HG02970 (cell line): Measurements from ENCODE around the gene IFNAR1.
"Not testable (repeated sequence)": the region's sequence is repeated elsewhere in the genome, so short reads cannot be mapped to it uniquely, and the experiment has no call there.

Experiments
- ATAC-seq: cut with Tn5 transposase; IDR thresholded peaks from one replicate; pipeline ENCODE4 v1.9.1; 2021; ENCODE audit warnings: mild to moderate bottlenecking, moderate library complexity, moderate number of reproducible peaks; ENCODE audit not compliant: unreplicated experiment, low FRiP score

The IFNAR1 gene

DNA sequence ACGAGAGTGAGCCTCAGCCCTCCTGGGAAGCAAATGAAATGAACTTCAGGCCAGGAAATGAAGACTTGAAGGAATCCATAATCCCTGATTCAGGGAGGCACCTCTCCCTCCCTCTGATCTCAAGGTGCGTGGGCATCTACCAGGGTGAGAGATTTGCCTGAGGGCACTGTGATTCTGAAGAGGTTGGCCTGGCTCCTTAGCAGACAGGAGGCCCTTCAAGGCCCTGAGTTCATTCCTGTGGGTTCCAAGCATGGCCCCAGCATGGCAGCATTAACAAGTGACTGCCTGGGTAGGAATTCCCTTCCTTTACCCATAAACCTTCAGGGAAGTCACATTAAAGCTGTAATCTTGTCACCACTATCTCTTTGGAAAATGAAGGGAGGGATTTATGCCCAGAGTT is 48.7 kb downstream of the IFNAR1 start:
- ATAC-seq: no peak

DNA sequence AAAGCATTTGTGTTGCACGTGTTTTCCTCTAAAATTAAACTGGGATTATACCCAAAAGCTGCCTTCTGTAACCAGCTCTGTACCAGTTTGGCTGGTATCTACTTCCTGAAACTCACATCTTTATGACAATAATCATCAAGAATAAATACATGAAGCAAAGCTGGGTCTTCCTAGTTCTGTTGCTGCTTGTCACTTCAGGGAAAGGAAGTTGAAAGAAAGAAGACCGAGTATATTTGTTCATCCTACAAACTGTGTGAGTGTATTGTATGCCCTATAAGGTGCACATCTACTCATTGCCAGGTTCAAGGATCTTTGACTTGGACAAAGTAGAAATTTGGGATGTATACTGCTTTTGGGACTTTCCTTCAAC is 49.3 kb downstream of the IFNAR1 start:
- ATAC-seq: no peak

DNA sequence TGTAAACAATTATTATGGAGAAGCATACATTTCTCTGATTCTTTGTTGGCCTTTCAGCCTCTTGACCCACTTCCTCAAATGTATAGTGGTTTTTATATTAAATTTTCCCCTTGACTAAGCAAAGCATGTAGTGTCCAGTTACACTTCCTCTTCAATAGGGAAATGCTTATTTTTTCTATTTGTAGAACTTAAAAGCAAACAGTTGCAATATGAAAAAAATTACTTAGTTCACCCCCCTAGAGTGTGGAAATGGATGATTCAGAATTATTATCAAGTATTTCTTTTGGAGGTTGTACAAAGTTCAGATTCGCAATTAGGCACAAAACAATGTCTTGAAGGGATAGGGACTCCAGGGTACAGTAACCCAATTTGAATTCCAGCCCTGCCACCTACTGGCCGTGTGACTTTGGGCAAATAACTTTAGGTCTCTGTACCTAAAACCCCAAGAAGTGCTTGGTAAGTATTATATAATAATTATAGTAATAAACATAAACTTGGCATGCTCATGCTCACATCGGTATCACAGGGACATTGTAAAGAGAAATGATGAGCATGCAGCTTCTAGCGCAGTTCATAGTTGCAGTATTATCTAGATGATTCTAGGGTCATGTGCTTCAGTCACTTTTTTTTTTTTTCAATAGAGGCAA is 49.8 kb downstream of the IFNAR1 start:
- ATAC-seq: no peak

DNA sequence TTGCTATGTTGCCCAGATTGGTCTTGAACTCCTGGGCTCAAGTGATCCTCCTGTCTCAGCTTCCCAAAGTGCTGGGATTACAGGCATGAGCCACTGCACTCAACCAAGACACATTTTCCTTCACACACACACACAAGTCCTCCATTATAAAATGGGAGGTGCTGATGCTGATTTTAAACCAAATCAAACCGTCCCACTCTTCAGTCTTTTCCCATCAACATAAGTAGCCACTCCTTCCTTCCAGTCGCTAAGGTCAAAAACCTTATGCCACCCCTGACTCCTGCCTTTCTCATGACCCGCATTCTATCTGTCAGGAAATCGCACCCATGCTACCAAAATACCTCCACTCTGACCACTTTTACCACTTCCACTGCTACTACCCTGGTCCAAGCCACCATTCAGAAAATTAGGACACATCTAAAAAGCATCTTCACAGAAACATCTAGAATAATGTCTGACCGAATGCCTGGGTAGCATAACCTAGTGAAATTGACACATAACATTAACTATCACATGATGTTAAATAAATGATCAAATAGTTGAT is 50.4 kb downstream of the IFNAR1 start:
- ATAC-seq: no peak

- no peak for ATAC-seq
These were observed 52.6 kb downstream of the IFNAR1 start for GRCh38 chr21:33377221-33377920.

- ATAC-seq: no peak
These were observed 53.3 kb downstream of the IFNAR1 start for GRCh38 chr21:33378081-33378480.

- not testable (repeated sequence) for ATAC-seq
These were observed 55.2 kb downstream of the IFNAR1 start for GRCh38 chr21:33379934-33380333.

- peak; percentile 34 for ATAC-seq
These were observed 55.8 kb downstream of the IFNAR1 start for GRCh38 chr21:33380483-33380998.

DNA sequence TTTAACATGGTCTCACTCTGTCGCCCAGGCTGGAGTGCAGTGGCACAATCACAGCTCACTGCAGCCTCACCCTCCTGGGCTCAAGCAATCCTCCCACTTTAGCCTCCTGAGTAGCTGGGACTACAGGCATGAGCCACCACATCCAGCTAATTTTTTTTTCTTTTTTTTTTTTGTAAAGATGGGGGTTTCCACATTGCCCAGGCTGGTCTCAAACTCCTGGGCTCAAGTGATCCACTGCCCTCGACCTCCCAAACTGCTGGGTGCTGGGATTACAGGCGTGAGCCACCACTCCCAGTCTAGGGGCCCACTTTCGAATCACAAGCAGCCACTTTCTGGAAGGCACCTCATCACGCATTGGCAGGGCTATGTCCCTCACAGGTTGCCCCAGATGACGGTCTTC is 56.6 kb downstream of the IFNAR1 start:
- ATAC-seq: not testable (repeated sequence)

- ATAC-seq: peak; percentile 66
These were observed 58.5 kb downstream of the IFNAR1 start for GRCh38 chr21:33383056-33383888.

DNA sequence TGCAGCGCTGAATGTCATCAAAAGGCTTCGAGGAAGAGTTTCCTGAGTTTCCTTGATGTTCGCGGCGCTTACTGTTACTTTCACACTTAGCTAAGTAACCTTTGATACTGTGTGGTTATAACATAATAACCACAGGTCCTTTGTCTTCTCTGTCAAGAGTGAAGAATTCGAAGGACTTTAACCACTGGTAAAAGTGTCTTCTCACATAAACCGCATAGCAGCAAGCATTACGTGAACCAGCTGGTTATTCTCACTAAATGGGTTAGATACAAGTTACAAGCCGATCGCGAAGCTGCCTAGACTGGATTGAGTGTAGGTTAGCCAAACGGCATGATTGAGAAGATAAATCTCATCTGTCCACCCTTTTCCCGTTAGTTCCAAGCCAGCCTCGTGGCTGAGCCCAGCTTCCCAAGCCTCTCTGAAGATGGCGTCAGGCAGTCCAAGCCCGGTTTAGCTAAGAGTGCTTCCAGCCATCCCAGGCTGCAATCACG is 60.1 kb downstream of the IFNAR1 start:
- no peak for ATAC-seq

- ATAC-seq: no peak
These were observed 61.5 kb downstream of the IFNAR1 start for GRCh38 chr21:33386222-33386784.

- no peak for ATAC-seq
These were observed 62.5 kb downstream of the IFNAR1 start for GRCh38 chr21:33387294-33387693.

DNA sequence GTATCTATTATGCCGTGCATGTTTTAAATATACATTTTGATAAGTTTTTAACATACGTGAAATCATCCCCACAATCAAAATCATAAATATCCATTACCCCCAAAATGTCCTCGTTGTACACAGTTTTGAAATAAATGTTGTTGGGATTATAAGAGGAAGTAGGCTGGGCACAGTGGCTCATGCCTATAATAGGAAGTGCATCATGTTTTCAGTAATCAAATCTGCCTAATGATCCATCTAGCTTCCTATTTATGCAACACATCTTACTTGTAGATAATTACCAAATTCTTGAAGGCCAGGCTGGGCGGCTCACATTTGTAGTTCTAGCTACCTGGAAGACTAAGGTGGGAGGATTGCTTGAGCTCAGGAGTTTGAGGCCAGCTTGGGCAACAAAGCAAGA is 63.4 kb downstream of the IFNAR1 start:
- ATAC-seq: no peak

GRCh38 chr21:33390479-33390878 is 65.7 kb downstream of the IFNAR1 start:
- no peak for ATAC-seq

DNA sequence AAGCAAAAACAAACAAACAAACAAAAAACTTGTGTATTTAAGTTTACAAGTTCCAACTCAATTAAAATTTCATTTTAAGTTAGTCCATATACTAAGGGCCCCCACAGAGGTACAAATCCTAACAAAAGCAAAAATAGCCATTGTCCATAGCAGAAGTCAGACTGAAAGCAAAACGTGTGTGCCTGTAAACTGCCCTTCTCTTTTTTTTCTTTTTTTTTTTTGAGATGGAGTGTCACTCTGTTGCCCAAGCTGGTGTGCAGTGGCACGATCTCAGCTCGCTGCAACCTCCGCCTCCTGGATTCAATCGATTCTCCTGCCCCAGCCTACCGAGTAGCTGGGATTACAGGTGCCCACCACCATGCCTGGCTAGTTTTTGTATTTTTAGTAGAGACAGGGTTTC is 66.9 kb downstream of the IFNAR1 start:
- no peak for ATAC-seq

GRCh38 chr21:33392284-33392985 is 67.7 kb downstream of the IFNAR1 start:
- ATAC-seq: no peak

GRCh38 chr21:33393348-33393747 is 68.6 kb downstream of the IFNAR1 start:
- no peak for ATAC-seq

DNA sequence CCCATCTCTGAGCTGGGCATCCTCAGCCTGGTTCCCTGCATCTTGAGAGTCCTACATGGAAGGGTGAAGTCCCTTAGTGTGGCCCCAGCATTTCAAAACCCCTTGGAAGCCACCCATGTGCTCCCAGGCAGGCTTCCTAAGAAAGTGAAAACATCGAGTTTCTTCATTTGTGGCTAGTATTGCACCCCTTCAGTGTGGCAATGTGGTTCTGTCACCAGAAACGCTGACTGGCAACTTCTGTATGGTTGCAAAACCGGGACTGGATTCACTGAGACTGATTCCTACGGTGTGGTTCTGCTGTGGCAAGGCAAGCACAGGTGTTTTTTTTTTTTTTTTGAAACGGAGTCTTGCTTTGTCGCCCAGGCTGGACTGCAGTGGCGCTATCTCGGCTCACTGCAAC is 69.5 kb downstream of the IFNAR1 start:
- no peak for ATAC-seq

DNA sequence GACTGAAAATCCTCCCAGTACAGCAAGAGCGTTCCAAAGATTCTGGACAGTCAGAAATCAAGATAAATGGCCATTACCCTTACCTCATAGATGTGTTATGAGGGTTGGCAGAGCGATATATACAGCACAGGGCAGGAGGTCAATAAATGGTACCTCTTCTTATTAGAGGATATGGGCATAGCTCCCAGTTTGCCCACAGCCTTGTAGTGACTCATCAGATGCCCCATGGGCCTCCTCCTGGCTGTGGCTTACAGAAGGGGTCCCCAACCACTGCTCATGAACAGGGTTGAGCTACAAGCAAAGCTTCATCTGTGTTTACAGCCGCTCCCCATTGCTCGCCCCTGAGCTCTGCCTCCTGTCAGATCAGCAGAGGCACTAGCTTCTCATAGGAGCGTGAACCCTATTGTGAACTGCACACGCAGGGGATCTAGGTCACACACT is 71.1 kb downstream of the IFNAR1 start:
- no peak for ATAC-seq
